ENCODE measurements around the gene GLB1L3.
"Not testable (repeated sequence)": the region's sequence is repeated elsewhere in the genome, so short reads cannot be mapped to it uniquely, and the experiment has no call there.

The GLB1L3 gene

DNA sequence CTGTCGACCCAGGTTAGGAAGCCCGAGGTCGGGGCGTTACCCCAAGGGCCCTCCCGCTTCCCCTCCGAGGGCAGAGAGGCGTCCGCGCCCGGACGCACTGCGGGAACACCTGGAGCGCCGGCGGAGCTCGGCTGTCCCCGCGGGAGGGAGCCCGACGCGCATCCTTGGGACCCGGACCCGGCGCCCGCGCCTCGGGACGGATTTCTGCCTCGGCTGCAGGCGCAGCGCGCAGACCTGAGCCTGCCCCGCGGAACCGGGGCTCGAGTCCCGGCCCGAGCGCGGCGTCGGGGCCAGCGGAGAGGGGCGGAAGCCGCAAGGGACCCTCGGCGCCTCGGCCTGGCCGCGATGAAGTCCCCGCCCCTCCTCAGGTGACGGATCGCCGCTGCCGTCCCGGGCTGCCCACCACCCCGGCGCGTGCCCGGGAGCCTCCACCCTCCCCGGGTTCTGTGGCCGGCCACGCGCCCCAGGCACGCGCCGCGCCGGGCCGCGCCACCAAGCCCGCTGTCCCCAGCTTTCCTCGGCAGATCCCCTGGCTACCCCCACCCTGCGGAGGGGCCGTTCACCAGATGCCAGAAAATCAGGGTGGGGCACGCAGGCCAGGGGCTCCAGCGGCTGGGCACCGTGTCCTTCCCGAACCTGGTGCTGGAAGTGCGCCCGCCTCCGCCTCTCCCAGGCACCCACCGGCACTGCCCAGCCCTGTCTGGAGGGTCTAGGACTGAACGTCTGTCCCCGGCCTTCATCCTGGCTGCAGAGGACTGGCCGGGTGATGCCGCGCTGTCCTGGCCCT lies 410 bp downstream of the GLB1L3 start:
- DNase-seq: no peak

DNA sequence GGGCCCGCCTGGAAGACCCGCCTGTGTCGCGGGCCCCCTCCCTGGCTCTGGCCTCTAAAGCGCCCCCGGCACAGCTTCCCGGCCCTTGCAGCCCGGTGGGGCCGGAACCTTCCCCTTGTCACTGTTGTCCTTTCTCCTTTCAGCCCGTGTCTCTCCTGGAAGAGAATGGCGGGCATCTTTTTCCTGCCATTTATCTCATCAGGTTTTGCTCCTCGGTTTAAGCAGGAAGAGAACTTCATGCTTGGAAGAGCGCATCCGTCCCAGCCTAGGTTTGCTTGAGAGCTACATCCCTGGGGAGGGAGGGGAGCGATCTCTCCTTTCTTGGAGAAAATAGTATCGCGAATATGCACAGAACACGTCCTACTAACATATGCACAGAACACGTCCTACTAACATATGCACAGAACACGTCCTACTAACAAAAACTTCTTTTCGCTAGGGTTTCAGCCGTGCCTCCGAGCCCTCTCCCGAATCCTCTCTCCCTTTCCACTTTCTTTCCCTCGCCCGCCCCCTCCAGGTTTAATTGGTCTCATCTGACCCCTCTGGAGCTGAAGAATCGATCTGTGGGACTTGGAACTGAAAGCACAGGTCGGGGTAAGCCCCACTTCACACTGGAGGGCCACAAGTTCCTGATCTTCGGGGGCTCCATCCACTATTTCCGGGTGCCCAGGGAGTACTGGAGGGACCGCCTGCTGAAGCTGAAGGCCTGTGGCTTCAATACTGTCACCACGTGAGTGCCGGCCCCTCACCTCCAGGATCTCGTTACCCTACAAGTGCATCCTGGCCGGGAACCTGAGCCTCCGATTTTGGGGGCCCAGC lies 1.2 kb downstream of the GLB1L3 start:
- DNase-seq: no peak

DNA sequence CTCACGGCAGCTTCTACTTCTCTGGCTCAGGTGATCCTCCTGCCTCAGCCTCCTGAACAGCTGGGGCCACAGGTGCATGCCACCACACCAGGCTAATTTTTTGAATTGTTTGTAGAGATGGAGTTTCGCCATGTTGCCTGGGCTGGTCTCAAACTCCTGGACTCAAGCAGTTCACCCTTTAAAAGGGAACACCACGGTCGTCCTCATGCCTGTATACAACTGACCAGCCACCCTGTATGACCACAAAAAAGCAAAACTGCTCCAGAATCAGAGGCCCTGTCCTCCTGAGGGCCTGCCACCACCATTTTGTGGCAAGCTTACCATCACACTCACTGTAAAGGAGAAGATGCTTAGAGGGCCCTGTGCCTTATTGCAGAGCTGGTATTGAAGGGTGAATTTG lies 2.2 kb downstream of the GLB1L3 start:
- no peak for DNase-seq

DNA sequence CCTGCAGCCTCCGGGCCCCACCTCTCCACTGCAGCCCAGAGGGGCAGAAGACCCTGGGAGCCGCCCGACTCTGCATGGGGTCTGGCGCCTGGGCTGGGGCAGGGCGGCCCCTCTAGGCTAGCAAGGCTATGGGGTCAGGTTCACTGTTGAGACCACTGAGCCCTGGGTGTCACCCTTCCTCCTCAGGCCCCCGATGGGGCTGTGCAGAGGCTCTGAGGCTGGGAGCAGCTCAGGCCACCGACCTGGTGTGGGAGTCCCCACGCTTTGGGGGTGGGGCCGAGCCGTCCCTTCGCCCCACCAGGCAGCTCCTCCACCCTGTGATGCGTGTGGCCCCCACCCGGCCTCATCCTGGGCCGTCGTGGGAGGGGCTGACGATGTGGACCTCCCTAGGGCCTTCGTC lies 5.5 kb downstream of the GLB1L3 start:
- DNase-seq: not testable (repeated sequence)

DNA sequence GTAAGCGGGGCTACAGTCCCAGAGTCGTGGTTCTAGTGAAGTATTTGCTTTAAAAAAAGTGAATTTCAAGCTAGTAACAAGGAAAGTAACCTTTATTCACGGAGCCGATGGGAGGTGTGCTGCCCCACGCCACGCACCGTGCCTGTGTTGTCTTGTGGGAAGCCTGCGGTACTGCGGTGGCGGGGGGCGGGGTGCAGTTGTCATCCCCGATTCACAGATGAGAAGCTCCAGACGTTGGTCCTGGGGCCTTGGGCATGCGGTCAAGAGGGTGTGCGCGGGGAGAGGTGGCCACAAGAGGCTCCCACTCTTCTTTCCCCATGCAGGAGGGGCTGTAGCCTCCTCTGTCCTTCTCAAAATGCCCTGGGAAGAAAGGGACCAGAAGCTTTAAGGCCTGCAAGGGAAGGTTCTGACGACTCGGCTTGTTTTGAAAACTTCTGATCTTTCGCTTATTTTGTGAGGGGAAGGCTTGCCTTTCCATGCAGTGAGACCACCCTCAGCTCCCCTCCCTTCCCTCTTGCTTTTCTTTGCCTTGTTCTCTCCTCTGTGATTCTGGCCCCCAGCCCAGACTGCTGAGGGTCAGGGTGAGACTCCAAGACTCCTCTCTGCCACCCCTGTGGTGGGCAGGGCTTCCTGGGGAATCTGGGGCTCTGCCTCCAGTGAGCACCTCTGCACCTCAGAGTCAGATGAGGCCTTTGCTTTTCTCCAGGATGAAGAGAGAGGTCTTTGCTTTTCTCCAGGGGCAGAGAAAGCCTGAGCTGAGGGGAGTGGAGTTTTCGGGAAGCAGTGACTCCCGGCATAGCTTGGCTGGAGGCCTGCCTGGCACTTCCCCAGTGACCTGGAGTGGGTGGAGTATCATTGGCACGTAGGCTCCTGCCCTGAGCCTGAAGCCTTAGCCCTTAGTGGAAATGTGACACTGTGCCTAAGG lies 6.2 kb downstream of the GLB1L3 start:
- no peak for DNase-seq

DNA sequence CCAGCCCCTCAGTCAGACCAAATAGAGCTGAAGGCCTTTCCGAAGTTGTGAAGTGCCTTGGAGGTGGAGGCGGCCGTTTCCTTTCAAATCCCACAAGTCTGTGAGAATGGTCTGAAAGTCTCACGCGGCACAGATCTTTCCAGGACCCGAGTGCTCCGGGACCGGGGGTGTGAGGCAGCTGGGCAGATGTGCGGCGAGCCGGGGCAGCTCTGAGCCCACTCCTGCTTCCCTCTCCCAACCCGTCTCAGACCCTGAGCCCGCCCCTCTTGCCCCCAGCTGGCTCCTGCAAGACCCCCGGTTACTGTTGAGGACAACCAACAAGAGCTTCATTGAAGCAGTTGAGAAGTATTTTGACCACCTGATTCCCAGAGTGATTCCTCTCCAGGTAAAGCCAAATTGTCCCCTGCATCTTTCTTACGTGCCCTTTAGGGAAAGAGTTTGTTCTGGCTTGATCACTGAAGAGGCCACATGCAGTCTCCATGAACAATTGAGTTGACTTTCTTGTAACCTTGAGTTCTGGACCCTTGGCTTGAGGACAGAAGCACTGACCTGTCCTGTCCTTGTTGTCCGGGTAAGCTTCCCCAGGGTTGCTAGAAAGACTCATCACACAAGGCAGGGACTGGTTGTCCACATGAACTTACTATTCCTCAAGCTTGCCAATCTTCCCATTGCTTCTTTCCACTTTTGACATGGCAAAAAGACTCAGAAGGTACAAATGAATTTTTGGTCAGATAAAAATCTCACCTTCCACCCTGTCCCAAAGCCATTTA lies 7.5 kb downstream of the GLB1L3 start:
- no peak for DNase-seq

DNA sequence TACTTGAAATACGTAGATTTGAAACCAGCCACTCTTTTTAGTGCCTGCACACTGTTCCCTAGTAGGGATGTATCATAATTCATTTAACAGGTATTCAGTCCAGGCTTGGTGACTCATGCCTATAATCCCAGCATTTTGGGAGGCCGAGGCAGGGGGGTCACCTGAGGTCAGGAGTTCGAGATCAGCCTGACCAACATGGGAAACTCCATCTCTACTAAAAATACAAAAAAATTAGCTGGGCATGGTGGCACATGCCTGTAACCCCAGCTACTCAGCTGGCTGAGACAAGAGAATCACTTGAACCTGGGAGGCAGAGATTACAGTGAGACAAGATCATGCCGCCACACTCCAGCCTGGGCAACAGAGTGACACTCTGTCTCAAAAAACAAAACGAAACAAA lies 8.2 kb downstream of the GLB1L3 start:
- DNase-seq: not testable (repeated sequence)

DNA sequence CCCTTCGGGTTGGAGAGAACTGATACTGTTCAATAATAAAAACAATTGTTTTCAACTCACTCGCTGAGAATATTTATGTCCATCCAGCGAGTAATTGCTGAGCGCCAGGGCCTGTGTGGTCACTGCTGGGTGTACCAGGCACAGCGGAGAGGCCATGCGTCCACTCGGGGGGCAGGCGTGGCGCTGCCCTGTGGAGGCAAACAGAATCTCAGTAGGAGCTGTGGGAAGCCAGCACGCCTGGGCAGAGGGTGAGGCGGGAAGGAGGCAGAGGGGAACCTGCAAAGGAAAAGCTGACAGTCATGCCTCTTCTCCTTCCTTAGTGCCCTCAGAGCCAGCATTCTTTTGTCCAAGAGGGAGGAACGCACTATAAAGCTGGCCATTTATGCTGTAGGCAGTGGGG lies 11.4 kb downstream of the GLB1L3 start:
- DNase-seq: no peak

DNA sequence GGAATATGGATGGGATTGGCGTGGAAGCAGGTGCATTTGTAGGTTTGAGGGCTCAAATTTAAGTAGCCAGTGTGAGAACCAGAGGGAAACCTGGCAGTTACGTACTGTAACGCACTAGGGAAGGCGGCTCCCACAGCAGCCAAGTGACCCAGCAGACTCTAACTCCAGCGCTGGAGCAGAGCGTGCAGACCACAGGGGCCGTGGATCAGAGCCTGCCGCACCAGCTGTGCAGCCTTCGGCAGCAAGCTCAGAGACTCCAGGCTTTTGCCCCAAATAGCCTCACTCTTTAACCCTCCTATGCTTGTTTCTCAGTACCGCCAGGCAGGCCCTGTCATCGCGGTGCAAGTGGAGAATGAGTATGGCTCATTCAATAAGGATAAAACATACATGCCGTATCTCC lies 12.3 kb downstream of the GLB1L3 start:
- no peak for DNase-seq

DNA sequence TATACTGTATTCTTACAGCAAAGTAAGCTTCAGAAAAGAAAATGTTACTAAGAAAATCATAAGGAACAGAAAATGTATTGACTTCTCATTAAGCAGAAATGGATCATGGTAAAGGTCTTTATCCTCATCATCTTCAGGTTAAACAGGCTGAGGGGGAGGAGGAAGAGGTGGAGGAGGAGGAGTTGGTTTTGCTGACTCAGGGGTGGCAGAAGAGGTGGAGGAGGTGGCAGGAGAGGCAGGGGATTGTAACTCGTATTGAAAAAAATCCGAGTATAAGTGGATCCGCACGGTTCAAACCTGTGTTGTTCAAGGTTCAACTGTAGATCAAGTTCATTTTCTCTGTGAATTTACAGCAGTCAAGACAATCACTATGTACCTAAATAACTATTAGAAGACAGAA lies 13.0 kb downstream of the GLB1L3 start:
- DNase-seq: no peak

DNA sequence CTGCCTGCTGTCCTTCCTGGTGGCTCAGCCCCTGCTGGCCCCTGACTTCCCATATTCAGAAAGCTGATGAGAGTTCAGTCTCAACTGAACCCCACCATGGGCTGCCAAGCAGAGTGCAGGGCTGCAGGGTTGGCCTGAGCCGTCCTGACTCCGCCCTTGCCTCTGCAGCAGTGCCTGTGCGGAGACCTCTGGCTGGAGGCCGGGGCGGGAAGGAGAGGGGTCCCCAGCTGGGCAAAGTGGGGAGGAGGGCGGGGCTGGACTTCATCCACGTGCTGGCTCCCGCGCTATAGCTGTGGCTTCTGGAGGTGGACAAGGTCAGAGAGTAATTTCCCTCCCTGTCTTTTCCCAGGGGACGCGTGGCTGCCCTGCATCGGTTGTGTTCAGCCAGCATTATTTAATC lies 13.6 kb downstream of the GLB1L3 start:
- DNase-seq: no peak

DNA sequence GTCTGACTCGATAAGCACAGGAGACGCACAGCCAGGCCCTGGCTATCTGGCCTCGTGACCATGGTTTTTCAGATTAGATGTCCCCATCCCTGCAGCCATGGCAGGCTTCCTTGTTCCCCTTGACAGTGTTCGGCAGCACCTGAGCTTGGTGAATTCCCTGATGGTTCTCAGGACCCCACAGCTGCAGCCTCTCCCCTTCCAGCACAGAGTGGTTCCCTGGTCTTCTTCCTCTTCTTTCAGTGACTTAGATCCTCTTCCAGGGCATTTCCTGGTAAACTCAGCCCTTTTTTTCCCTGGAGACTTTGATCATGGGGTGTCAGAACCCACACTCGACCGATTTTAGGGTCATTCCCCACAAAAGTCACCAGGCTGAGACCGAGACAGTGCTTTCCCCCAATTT lies 14.5 kb downstream of the GLB1L3 start:
- no peak for DNase-seq

DNA sequence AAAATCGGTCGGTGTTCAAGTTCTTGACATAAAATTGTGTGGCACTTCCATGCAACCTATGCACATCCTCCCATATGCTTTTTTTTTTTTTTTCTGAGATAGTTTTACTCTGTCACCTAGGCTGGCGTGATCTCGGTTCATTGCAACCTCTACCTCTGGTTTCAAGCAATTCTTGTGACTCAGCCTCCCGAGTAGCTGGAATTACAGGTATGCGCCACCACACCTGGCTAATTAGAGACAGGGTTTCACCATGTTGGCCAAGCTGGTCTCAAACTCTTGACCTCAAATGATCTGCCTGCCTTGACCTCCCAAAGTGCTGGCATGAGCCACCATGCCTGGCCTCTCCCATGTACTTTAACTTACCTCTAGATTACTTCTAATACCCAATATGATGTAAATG lies 15.0 kb downstream of the GLB1L3 start:
- DNase-seq: no peak

DNA sequence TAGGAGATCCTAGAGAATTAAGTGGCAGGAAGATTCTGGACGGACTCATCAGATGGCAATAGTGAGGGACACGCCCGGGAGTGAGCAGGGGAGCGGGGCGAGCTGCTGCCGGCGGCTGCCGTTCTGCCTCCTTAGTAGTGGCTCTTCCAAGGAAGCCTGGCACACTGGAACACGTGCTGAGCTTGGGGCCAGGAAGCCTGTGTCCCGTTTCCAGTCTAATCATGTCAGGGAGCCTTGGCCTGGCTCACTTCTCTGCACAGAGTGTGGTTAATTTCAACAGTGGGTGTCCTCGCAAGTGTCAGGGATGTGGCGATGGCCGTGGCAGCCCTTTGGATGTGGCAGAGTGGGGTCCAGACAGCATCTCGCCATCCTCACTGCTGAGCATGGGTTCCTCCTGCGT lies 16.5 kb downstream of the GLB1L3 start:
- no peak for DNase-seq

DNA sequence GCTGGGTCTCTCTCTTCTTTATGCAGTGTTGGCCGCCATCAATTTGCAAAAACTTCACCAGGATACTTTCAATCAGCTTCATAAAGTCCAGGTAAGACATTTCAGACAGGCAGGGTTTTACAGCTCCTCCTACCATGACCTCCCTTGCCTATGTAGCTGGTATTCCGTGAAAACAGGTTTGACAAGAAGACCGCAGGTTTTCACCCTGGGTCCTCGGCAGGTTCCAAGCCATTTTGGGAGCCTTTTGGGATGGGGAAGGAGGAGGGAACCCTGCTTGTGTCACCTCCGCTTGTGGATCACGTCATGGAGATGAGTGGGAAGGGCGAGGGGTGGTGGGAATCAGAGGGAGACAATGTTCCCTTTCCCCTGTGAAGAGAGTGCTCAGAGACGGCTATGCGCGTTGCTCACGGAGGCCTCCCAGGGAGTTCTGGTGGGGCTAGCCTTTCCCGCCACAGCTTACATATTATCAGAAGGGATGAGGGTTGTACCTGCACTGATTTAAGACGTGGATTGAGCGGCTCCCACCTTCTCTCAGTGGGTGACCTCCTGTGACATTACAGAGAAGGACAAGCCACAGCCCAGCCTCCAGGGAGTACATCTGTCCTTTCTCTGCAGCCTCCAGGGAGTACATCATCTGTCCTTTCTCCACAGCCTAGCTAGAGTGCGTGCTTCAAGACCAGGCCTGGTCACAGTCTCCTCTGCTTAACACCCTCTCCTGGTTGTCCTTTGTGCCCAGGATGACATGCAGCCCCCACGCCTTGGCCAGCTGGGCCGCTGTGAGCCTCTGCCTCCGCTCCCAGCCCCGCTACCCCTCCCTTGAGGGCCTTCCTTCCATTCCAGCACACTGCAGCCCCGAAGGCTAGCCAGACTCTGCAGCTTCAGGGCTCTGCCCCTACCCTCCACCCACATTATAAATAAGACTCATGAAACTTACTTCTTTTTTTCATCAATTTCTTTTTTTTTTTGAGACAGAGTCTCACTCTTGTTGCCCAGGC lies 17.2 kb downstream of the GLB1L3 start:
- no peak for DNase-seq

DNA sequence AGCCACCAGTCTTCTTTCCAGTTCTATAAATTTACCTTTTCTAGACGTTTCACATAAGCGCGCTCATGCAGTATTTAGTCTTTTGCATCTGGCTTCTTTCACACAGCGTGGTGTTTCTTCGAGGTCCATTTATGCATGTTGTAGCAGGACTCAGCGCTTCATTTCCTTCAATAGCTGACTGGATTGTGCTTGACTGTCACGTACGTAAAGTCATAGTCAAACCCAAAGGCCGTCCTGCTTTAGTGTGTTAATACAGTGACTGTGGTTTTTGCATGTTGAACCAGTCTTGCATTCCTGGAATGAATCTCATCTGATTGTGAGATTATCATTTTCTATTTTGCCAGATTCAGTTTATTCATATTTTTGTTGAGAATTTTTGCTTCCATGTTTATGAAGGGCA lies 18.5 kb downstream of the GLB1L3 start:
- DNase-seq: no peak

DNA sequence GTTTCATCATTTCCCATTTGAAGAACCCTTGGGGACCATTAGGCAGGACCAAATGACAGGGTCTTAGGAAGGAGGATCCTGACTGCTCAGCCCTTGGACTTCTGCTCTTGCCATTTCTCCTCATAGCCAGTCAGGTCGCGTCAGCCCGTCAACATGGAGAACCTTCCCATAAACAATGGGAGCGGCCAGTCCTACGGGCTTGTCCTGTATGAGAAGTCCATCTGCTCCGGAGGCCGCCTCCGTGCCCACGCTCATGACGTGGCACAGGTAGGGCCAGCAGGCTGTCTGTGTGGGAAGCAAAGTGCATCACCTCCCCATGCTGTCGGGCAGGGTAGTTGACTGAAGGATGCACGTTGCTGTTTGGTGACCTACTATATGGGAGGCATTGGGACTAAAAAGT lies 36.0 kb downstream of the GLB1L3 start:
- no peak for DNase-seq

DNA sequence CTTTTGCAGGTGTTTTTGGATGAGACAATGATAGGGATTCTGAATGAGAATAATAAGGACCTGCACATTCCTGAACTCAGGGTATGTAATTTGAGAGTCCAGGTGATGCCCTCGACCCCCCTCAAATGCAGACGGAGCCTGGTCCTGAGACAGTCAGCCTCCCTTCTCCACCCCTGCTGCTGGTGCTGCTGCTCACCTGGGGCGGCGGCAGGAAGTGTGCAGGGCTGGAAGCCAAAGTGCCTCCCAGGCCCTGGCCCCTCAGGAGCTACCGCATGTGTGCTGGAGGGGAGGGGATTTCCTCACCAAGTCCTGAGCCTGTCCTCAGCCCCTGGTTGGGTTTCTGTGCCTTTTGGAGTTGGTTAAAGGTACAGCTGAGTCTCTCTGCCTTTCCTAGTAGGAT lies 36.6 kb downstream of the GLB1L3 start:
- DNase-seq: no peak

DNA sequence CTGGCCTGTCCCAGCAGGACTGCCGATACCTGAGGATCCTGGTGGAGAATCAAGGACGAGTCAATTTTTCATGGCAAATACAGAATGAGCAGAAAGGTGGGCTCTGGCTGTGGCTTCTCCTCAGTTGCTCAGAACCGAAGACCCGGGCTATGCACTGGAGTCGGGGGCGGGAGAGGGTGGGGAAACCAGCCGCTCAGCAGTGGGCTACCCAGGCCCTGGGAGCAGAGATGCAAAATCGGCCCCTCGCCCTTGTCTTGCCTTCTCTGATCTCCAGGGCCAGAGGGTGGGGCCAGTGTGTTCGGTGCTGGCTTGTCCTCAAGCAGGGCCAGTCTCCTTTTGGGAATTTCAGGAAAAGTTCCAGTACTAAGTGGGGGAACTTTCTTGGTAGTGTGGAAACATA lies 37.2 kb downstream of the GLB1L3 start:
- DNase-seq: no peak

DNA sequence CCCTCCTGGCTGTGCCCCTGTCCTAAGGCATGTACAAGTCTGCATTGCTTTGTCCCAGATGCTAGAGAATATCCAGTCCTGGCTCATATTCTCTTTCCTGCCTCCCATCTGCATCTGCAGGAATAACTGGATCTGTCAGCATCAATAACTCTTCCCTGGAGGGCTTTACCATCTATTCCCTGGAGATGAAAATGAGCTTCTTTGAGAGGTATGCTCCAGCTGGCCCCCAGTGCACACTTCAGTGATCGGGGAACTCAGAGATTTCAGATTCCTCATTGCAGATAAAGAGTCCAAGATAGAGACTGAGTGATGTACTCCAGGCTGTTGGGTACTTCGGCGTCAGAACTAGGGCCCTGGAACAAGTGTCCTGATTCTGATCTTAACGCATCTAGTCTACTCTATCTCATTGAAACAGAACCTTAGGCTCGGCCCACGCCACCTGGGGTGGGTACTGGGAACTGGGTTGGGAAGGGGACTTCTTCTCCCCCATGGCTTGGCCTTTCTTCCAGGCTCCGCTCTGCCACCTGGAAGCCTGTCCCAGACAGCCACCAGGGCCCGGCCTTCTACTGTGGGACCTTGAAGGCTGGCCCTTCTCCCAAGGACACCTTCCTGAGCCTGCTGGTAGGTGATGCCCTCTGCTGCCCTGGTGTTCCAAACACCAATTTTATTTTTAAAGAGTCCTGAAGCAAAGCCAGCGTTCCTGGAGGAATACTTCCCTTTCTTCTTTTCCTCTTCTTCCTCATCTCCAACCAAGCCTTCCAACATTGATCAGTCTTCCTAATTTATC lies 37.8 kb downstream of the GLB1L3 start:
- no peak for DNase-seq

Measured in NCI-H2081 treated with DMSO at 0.1 percent for 48 hours (cell line).